ENCODE results near the gene SDK1.

Gene SDK1

DNA sequence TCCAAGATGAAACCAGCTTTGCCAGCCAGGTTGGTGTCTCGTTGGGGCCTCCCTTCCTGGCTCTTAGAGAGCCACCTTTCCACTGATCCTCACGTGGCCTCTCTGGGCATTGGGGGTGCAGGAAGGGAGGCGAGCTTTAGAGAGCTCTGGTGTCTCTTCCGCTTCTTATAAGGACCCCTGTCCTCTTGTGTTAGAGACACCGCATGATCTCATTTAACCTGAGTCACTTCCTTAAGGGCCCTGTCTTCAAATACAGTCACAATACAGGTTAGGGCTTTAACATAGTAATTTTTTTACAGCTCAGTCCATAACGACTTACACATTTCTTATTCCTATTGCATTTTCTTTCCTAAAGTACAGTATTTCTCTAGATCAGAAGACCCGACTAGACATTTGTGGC lies 535.8 kb downstream of the SDK1 start:
- no peak for DNase-seq

GRCh38 chr7:3844540-3845151 lies 543.6 kb downstream of the SDK1 start:
- no peak for DNase-seq

DNA sequence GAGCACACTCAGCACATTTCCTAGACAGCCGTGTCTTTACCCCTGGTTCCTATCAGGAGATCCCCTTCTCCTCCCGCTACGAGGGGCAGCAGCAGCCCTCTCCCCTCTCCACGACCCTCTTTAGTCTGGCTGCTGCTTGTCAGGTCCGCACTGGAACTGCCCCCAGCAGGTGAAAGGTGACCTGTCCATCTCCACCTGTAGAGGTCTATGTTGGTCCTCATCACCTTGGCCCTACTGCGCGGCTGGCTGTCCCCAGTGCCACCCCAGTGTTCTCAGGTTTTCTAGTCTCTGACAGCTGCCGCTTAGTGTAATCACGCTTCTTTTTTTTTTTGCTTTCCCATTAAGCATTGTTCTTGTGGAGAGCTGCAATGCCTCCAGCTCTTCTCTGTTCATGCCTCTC lies 545.7 kb downstream of the SDK1 start:
- DNase-seq, result no peak

DNA sequence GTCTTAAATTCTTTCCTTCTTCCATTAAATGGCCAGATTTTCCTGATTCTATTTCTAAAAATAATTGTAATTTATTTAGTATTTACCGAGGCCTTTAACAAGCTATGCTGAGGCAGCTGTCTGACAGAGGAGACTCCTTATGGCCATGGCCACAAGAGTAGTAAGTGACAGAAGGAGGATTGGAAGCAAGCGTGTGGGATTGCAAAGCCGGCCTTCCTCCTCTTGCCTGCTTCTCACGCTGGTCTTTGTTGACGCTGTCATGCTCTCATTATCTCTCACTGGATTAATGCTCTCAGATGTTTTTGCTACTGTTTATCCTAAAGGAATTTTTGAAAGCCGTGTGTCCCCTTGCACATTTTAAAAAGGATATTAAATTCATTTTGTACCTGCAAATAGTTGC lies 546.3 kb downstream of the SDK1 start:
- no peak for DNase-seq

DNA sequence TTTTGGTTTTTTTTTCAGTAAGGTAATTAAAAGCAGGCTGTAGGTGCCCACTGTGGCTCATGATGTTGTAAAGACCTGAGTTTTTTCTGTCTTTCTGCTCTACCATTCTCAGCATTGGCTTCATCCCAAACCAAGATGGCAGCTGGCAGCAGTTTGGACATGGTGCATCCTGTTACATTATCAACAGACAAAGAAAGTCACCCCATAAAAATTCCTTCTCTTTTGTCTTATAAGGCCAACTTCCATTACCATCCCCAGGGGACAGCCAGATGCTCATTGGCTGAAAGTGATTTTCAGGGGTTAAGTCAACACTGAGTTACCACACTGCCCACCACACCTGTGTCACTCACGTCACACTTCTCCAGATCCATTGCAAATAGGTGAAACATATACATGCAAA lies 558.4 kb downstream of the SDK1 start:
- DNase-seq, result no peak

DNA sequence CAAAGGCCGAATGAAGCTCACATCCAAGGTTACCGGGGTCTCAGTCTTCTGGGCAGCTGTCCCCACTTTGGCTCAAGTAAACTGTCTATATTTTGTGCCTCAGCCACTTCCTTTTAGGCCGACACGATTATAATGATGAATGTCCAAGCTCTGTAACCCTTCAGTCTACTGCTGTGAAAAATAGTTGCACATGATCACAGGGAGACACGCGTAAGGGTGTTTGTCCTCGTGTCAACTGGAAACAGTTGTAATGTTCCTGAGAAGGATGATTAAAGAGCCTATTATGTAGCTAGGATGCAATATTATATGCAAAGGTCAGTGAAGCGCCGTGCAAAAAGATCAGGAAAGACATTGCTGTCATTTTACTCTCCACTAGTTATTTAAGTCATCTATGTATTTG lies 559.9 kb downstream of the SDK1 start:
- no peak for DNase-seq

DNA sequence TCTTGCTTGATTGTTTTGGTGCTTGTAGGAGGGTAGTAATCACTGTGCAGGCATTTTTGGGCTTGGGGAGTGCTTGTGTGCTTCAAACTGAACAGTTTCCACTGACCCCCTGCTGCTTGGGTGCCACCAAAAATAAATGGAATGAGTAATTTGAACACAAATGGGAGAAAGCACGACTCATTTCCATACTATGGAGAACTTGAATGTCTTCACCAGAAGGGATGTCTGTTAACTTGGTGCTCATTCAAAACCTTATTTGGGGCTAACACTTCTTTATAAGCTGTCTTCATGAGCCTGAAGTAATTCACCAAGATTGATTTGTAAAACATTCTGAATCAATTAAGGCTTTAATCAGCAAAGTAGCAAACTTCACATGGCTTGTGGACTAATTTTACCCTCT lies 560.3 kb downstream of the SDK1 start:
- peak; percentile 32 for DNase-seq

- peak; percentile 78 for DNase-seq
Observed at GRCh38 chr7:3861941-3862340, 560.9 kb downstream of the SDK1 start.

- peak; percentile 7 for DNase-seq
Observed at GRCh38 chr7:3862774-3863173, 561.7 kb downstream of the SDK1 start.

DNA sequence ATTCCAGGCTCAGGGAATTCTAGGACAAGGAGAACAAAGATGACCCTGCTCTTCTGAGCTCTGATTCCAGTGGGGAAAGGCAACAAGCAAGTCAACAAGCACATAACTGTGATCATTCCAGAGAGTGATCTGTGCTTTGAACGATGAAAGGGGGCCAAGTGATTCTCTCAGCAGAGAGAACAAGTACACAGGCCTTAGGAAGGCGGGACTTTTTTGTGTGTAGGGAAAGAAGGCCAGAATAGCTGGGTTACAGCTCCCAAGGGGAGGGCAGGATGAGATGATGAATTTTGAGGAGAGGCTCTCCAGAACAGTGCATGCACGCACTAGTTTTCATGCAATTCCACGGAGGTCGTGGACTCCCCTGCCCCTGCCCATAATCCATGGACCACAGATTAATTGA lies 565.2 kb downstream of the SDK1 start:
- no peak for DNase-seq

DNA sequence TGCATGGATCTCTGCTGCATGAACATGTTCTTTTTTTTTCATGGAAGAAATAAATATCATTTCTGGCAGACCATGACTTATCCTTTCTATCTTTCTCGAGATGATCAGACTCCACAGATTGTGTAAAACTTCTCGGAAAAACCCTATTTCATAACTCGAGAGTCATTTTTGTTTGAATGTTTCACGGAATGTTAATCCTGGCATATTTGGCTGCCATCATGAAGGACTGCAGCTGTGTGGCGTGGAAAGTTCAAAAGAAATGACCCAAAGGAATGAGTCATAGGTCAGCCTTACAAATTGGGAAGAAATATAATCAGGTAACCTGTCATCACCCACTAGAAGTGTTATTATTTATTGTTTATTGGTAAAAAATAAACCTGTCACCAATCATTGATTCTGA lies 566.8 kb downstream of the SDK1 start:
- no peak for DNase-seq

- DNase-seq, result no peak
Observed at GRCh38 chr7:3879355-3880075, 578.5 kb downstream of the SDK1 start.

DNA sequence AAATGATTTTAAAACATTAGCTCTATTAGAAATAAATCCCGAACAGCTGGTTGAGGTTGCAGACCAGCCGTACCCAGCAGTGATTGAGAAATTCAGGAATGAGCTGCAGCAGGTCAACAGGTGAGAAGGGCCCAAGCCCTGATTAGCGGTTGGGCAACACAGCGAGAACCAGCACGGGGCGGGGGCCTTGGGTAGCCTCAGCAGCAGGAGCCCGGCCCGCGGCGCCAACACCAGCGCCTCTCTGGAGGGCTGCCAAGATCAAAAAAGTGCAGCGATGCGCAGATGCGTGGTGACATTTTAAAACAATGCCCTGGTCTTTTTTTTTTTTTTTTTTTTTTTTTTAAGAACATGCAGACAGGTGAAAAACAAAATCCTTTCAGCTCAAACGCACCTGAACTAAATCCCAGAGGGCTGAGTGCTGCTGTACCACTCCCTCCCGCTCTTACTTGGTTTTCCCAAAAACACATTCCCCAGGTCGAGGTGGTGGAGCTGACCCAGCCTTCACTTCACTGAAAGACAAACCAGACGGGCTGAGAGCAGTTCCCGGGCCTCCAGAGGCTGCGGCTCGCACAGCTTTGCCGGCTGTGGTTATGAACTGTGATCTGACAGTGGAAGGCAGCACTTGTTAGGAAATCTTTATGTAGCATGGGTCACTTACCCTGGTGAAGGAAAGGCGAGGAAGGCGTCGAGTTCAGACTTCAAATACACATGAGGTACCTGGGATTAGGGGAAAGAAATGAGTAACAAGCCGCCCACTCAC lies 579.4 kb downstream of the SDK1 start:
- DNase-seq, result no peak

- no peak for DNase-seq
Observed at GRCh38 chr7:3882782-3883181, 581.7 kb downstream of the SDK1 start.

DNA sequence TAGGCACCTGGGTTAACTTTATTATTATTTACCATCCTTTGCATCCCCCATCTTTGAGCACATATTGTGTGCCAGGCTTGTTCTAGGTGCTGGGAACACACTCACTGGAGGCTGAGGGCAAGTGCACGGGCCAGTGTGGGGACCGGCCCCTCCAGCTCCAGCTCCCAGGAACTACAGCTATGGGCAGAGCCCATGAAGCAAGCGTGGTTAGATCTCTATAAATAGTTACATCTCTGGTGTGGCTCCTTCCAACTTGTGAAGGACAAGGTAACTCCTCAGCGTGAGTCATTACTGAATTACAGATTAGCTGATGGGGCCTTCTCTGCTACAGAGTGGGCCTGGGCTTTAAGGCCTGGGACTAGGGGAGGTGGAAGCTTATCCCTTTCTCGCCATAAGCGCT lies 583.5 kb downstream of the SDK1 start:
- no peak for DNase-seq

DNA sequence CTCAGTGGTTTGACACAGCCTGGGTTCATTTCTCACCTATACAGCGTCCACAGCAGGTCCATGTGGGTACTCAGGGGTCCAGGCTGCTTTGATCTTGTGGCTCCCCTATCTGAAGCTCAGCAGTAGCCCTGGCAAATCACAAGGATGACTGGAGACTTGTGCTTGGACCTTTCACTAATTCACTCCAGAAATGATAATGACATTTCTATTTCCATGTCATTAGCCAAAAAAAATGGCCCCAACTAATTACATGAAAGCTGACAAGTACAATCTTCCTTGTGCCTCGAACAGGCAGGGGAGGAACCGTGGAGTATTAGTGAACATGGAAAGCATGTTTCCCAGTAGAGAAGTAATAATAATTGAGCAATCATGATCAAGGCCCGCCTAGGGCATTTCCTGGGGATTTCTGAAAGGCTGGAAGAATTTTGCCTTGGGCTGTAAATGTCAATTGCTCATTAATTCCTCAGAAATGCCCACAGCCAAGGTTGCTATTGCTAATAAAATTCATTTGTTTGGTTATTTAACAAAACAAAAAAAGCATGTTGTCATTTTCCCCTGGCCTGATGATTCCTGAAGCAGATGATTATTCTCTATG lies 586.1 kb downstream of the SDK1 start:
- no peak for DNase-seq

DNA sequence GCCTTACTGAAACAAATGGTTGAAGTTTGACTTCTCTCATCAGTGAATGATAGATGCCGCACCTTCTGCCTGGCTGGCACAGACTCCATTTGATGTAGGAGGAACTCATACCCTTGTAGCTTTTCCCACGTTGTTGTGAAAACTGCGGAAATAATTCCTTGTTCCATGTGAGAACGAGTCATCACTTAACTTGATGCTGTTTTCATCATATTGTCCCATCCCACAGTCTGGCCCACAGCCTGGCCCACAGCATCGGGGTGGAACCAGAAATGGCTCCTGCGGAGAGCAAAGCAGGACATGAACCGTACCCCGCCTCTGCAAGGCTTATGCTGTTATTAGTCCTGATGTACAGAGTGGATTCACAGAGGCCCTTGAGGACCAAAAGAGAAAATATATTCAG lies 587.0 kb downstream of the SDK1 start:
- no peak for DNase-seq

DNA sequence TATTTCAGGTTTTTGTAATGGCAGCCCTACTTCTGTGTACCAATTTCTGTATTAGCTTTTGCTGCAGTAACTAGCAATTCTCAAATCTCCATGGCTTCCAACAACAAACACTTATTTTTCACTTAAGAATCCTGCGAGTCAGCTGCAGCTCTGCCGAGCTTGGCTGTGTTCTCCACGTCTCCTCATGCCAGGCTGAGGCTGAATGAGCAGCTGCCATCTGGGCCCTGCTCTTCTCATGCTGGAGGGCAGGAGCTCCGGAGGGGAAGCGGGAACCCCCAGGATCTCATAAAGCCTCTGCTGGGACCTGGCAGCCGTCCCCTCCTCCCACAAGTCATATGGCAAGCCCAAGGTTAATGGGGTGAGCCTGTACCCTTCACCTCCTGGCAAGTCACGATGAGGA lies 591.1 kb downstream of the SDK1 start:
- no peak for DNase-seq

GRCh38 chr7:3892686-3893085 lies 591.6 kb downstream of the SDK1 start:
- no peak for DNase-seq

GRCh38 chr7:3893151-3893788 lies 592.2 kb downstream of the SDK1 start:
- no peak for DNase-seq

GRCh38 chr7:3893789-3894153 lies 592.7 kb downstream of the SDK1 start:
- no peak for DNase-seq

DNA sequence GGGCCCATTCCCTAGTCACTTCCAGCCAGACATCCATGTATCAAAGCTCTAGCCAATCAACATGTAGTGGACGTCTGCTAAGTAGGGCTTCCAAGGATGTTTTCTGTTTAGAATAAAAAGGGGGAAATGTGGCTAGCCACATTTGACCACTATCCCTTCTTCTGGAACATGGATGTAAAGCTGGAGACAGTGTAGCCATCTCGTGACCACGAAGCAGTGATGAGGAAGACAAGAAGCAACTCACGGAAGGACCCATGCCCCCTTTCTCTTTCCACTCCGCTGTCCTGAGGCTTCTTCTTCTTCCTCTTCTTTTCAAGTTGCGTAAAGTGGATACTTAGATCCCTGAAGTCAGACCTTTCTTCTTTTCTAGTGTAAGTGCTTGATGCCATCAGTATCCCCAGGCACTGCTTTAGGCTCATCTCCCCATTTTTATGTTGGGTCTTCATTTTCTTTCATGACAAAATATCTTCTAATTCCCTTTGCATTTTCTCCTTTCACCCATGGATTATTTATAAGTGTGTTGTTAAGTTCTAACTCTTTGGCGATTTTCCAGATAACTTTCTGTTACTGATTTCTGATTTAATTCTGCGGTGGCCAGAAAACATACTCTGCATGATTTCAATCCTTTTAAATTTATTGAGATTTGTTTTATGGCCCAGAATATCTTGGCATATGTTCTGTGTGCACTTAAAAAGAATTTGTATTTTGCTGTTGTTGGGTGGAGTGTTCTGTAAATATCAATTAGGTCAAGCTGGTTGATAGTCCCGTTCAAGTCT lies 594.5 kb downstream of the SDK1 start:
- no peak for DNase-seq
